Vagina (tissue), 2 donors: ENCODE measurements around the gene LVRN. TPM values are rescaled to one million over a fixed set of nuclear protein-coding genes. Genes with fewer than 3 reads are reported as not detected.
"Not testable (repeated sequence)": the region's sequence is repeated elsewhere in the genome, so short reads cannot be mapped to it uniquely, and the experiment has no call there.

Experiments
- DNase-seq, 2 donors: peaks; one replicate each; pipeline ENCODE4 v3.0.0-alpha.2; 2017; ENCODE audit errors: extremely low spot score in 2 of 2
- H3K27ac ChIP-seq: fragments of 200-600 bp; sonication (generic); one replicate; pipeline ENCODE4 v1.5.1; 2019
- H3K27me3 ChIP-seq: fragments of 200-600 bp; sonication (generic); one replicate; pipeline ENCODE4 v1.5.1; 2019
- H3K36me3 ChIP-seq, 2 donors: fragments of 200-600 bp; sonication (generic); one replicate each; pipeline ENCODE4 v1.5.1; 2017 to 2019
- H3K4me1 ChIP-seq: fragments of 200-600 bp; sonication (generic); one replicate; pipeline ENCODE4 v1.5.1; 2019
- H3K4me3 ChIP-seq, 2 donors: fragments of 200-600 bp; sonication (generic); 1 replicate in 1 of 2; 2 replicates in 1 of 2; pipeline ENCODE4 v1.5.1; 2016 to 2019
- H3K9me3 ChIP-seq: fragments of 200-600 bp; sonication (generic); one replicate; pipeline ENCODE4 v1.5.1; 2019
- CTCF ChIP-seq, 3 experiments: fragments of 450-650 bp in 2 of 3; fragments of 200-600 bp in 1 of 3; sonication (generic) in 1 of 3; IDR thresholded peaks; one replicate each; pipeline ENCODE4 v1.5.1; 2017 to 2019; ENCODE audit warnings: antibody characterized with exemption in 3 of 3, mild to moderate bottlenecking in 2 of 3, moderate library complexity in 2 of 3
- POLR2A ChIP-seq, 2 donors: fragments of 450-650 bp; IDR thresholded peaks; one replicate each; pipeline ENCODE4 v1.6.1; 2017; ENCODE audit warnings: antibody characterized with exemption in 2 of 2, mild to moderate bottlenecking in 2 of 2, moderate library complexity in 2 of 2
- POLR2AphosphoS5 ChIP-seq, 2 donors: sonication (generic); formaldehyde crosslinking; IDR thresholded peaks; one replicate each; pipeline ENCODE4 v1.9.0; 2017; ENCODE audit warnings: antibody characterized with exemption in 2 of 2, mild to moderate bottlenecking in 2 of 2, low read depth in 1 of 2; ENCODE audit not compliant: insufficient read depth in 1 of 2
- intact Hi-C: fragments of 100-400 bp; cut with DNase I; formaldehyde crosslinking; loops from one replicate; pipeline ENCODE4 v1.15.1; 2023
- total RNA-seq: library from RNA; depleted of rRNA; stranded (reverse); fragments of >200 nt; gene quantifications from one replicate; pipeline ENCODE4 v1.2.3, GENCODE V29; 2016

The LVRN gene, protein sequence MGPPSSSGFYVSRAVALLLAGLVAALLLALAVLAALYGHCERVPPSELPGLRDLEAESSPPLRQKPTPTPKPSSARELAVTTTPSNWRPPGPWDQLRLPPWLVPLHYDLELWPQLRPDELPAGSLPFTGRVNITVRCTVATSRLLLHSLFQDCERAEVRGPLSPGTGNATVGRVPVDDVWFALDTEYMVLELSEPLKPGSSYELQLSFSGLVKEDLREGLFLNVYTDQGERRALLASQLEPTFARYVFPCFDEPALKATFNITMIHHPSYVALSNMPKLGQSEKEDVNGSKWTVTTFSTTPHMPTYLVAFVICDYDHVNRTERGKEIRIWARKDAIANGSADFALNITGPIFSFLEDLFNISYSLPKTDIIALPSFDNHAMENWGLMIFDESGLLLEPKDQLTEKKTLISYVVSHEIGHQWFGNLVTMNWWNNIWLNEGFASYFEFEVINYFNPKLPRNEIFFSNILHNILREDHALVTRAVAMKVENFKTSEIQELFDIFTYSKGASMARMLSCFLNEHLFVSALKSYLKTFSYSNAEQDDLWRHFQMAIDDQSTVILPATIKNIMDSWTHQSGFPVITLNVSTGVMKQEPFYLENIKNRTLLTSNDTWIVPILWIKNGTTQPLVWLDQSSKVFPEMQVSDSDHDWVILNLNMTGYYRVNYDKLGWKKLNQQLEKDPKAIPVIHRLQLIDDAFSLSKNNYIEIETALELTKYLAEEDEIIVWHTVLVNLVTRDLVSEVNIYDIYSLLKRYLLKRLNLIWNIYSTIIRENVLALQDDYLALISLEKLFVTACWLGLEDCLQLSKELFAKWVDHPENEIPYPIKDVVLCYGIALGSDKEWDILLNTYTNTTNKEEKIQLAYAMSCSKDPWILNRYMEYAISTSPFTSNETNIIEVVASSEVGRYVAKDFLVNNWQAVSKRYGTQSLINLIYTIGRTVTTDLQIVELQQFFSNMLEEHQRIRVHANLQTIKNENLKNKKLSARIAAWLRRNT
- 1.7 TPM for total RNA-seq

- peak within 1 kb of the TSS; percentile 41 for H3K27ac ChIP-seq
- peaks cover 22% of the 10 kb centered on the region for H3K4me1 ChIP-seq
- H3K4me3 ChIP-seq, result peak within 1 kb of the TSS; percentile 42 to 44
- H3K36me3 ChIP-seq, result no peaks in the 10 kb centered on the region
- H3K27me3 ChIP-seq, result no peaks in the 10 kb centered on the region
- no peak for DNase-seq
- intact Hi-C loops, result no loop called here
- TF ChIP-seq POLR2A (IDR thresholded peaks at IDR 0.05) (no peak), CTCF (IDR thresholded peaks at IDR 0.05) (no peak), POLR2AphosphoS5 (IDR thresholded peaks at IDR 0.05; ENCODE audit: insufficient read depth in 1 of 2, low read depth in 1 of 2) (no peak)
- H3K9me3 ChIP-seq, result no peaks in the 10 kb centered on the region
Observed at GRCh38 chr5:115962239-115962564, at the start of gene LVRN. LVRN (plus strand) TSS chr5:115962475; CDS start chr5:115962618, 143 bp downstream.

DNA sequence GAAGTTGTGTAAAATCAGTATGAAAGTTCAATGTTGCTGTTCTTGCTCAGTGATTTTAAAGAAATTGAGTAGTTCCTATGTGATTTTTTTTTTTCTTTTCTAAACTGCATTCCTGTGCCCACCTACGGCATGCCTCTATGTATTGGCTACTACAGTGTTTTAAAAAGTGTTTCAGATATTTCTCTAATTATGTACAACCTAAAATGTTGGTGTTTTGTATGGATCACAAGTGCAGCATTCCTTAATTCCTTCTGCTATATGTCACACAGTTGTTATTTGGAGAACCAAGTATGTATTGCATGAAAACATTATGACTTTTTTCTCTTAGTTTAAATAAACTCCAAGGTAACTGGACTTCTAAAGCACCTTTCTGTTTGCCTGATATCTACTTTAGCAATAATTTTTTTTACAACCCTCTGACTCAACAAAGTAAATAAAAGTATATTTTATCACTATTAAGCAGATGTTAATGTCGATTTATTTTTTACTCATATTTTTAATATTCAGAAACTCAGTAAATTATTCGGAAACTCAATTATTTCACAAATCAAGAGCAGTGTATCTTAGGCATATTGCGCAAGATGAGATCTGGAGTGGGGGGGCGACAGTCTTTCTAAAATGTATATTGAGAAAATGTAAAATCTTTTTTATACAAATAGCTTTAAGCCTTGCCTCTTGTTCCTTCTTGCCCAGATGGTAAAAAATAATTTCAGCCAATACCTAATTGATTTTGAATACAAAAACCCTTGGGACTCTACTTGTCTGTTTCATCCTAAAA lies 48.5 kb upstream of the LVRN start:
- H3K27me3 ChIP-seq, DNase-seq, H3K36me3 ChIP-seq, H3K9me3 ChIP-seq, H3K4me1 ChIP-seq, intact Hi-C loops, H3K27ac ChIP-seq, H3K4me3 ChIP-seq: not testable (repeated sequence)

DNA sequence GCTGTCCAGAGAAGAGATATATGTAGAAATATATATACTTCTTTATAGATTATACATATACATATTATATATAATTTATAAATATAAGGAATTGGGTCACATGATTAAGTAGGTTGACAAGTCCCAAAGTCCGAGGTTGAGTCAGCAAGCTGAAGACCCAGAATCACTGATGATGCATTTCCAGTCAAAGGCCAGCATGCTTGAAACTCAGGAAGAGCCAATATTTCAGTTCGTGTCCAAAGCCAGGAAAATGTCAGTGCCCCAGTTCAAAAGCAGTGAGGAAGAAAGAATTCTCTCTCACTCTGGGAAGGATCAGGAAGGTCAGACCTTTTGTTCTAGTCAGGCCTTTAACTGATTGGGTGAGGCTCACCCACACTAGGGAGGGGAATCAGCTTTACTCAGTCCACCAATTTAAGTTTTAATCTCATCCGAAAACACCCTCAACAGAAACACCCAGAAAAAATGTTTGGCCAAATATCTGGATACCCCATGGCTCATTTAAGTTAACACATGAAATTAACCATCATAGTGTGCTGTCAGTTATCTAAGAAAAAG lies 42.0 kb upstream of the LVRN start:
- DNase-seq, result no peak
- H3K27ac ChIP-seq, result no peak overlapping the region
- no peak overlapping the region for H3K4me3 ChIP-seq
- no peak for TF ChIP-seq POLR2AphosphoS5 (IDR thresholded peaks at IDR 0.05; ENCODE audit: insufficient read depth in 1 of 2, low read depth in 1 of 2)
- no peak for TF ChIP-seq POLR2A (IDR thresholded peaks at IDR 0.05)
- no peak for TF ChIP-seq CTCF (IDR thresholded peaks at IDR 0.05)
- no peaks in the 10 kb centered on the region for H3K36me3 ChIP-seq
- H3K4me1 ChIP-seq, result no peaks in the 10 kb centered on the region
- no peaks in the 10 kb centered on the region for H3K27me3 ChIP-seq
- intact Hi-C loops, result no loop called here
- no peaks in the 10 kb centered on the region for H3K9me3 ChIP-seq

GRCh38 chr5:115928578-115929407 lies 33.5 kb upstream of the LVRN start:
- H3K27ac ChIP-seq, intact Hi-C loops, H3K27me3 ChIP-seq, DNase-seq, H3K4me3 ChIP-seq, H3K9me3 ChIP-seq, H3K36me3 ChIP-seq, H3K4me1 ChIP-seq: not testable (repeated sequence)

- H3K9me3 ChIP-seq, H3K36me3 ChIP-seq, H3K27me3 ChIP-seq, DNase-seq, H3K27ac ChIP-seq, H3K4me1 ChIP-seq, H3K4me3 ChIP-seq, intact Hi-C loops: not testable (repeated sequence)
Observed at GRCh38 chr5:115930171-115930570, 32.1 kb upstream of the LVRN start.
